GM19372 (cell line): ENCODE results near the gene STRN4.

Source experiments
- ATAC-seq: cut with Tn5 transposase; IDR thresholded peaks from one replicate; pipeline ENCODE4 v1.9.1; 2021; ENCODE audit warnings: mild to moderate bottlenecking, low read depth, moderate library complexity; ENCODE audit not compliant: unreplicated experiment

Gene STRN4

GRCh38 chr19:46745030-46745429 lies 1.2 kb downstream of the STRN4 start:
- ATAC-seq: no peak

- no peak for ATAC-seq
Measured at GRCh38 chr19:46744005-46744691, 2.1 kb downstream of the STRN4 start.

- no peak for ATAC-seq
Measured at GRCh38 chr19:46742926-46743480, 3.2 kb downstream of the STRN4 start.

- ATAC-seq: no peak
Measured at GRCh38 chr19:46741447-46741846, 4.8 kb downstream of the STRN4 start.

GRCh38 chr19:46739290-46739771 lies 6.9 kb downstream of the STRN4 start:
- no peak for ATAC-seq

- no peak for ATAC-seq
Measured at GRCh38 chr19:46737761-46738171, 8.5 kb downstream of the STRN4 start.

- no peak for ATAC-seq
Measured at GRCh38 chr19:46737298-46737654, 9.0 kb downstream of the STRN4 start.

- no peak for ATAC-seq
Measured at GRCh38 chr19:46736531-46737297, 9.5 kb downstream of the STRN4 start.

- ATAC-seq: no peak
Measured at GRCh38 chr19:46733690-46734292, 12.5 kb downstream of the STRN4 start.

GRCh38 chr19:46732966-46733689 lies 13.1 kb downstream of the STRN4 start:
- ATAC-seq: no peak

- no peak for ATAC-seq
Measured at GRCh38 chr19:46732172-46732938, 13.9 kb downstream of the STRN4 start.

GRCh38 chr19:46731584-46731983 lies 14.7 kb downstream of the STRN4 start:
- ATAC-seq: no peak

- no peak for ATAC-seq
Measured at GRCh38 chr19:46731007-46731501, 15.2 kb downstream of the STRN4 start.

GRCh38 chr19:46730595-46730994 lies 15.7 kb downstream of the STRN4 start:
- no peak for ATAC-seq

- no peak for ATAC-seq
Measured at GRCh38 chr19:46730187-46730586, 16.1 kb downstream of the STRN4 start.

- ATAC-seq: no peak
Measured at GRCh38 chr19:46729696-46730095, 16.6 kb downstream of the STRN4 start.

GRCh38 chr19:46728693-46729339 lies 17.4 kb downstream of the STRN4 start:
- no peak for ATAC-seq

- ATAC-seq: no peak
Measured at GRCh38 chr19:46728208-46728607, 18.0 kb downstream of the STRN4 start.

GRCh38 chr19:46727757-46728156 lies 18.5 kb downstream of the STRN4 start:
- ATAC-seq: no peak
